ENCODE results near the gene UBR3.

GRCh38 chr2:169803480-169803879 lies 23.8 kb upstream of the UBR3 start:
- TF ChIP-seq CTCF (conservative IDR thresholded peaks at IDR 0.05; ENCODE audit: low read depth in 2 of 2) (no peak), POLR2AphosphoS5 (IDR thresholded peaks at IDR 0.05; ENCODE audit: low read depth) (no peak), EZH2phosphoT487 (IDR thresholded peaks at IDR 0.05; ENCODE audit: unreplicated experiment) (no peak), EZH2 (IDR thresholded peaks at IDR 0.05; ENCODE audit: low read depth, unreplicated experiment) (no peak), REST (IDR thresholded peaks at IDR 0.05; ENCODE audit: unreplicated experiment) (no peak), JUNB (IDR thresholded peaks at IDR 0.05; ENCODE audit: unreplicated experiment) (no peak), ZNF462 (CRISPR knock-in tag; IDR thresholded peaks at IDR 0.05) (no peak), CREB1 (CRISPR knock-in tag; IDR thresholded peaks at IDR 0.05; ENCODE audit: low read depth) (no peak), ZNF331 (CRISPR knock-in tag; IDR thresholded peaks at IDR 0.05; ENCODE audit: low read depth) (no peak)

All from GM23338 (cell line).